HG02678 (cell line): ENCODE measurements around the gene TLR6.
"Not testable (repeated sequence)": the region's sequence is repeated elsewhere in the genome, so short reads cannot be mapped to it uniquely, and the experiment has no call there.

ENCODE experiments used
- ATAC-seq: cut with Tn5 transposase; IDR thresholded peaks from one replicate; pipeline ENCODE4 v1.9.1; 2021; ENCODE audit warnings: mild to moderate bottlenecking, moderate library complexity; ENCODE audit not compliant: unreplicated experiment

TLR6 gene

GRCh38 chr4:38791010-38791409, 65.6 kb downstream of the TLR6 start:
- no peak for ATAC-seq

DNA sequence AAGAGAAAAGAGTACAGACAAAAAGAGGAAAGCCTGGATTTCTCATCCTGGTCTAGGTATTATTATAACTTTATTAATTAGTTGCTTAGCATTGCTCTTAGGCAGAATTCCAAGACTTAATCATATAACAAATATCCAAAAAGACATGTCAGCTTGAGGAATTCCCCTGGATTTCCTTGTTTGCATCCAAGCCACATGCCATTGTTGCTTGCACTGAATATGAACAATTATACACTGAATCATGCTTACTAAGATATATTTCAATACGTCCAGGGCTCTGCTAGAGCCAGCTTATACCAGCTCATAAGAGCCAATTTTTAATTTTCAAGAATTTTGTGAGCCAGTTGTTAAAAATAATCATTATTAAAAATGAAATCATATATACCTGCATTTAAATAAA, 68.3 kb downstream of the TLR6 start:
- no peak for ATAC-seq

DNA sequence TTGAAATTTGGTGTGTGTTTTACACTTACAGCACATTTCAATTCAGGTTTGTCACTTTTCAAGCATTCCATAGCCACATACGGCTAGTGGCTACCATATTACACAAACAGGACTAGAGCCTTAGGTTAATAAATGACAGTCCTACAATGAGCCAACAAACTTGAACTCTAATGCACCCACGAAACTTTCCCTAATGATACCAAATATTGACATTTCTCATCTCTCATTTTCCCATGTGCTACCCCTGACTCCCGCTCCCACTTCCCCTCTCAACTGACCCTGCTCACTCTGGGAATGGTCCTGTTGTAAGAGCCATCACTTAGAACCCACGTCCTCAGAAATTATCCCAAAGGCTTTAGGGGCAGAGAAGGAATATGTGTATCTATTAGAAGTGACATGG, 68.9 kb downstream of the TLR6 start:
- no peak for ATAC-seq

- ATAC-seq: peak; percentile 58
Measured at GRCh38 chr4:38785901-38786402, 70.7 kb downstream of the TLR6 start.

DNA sequence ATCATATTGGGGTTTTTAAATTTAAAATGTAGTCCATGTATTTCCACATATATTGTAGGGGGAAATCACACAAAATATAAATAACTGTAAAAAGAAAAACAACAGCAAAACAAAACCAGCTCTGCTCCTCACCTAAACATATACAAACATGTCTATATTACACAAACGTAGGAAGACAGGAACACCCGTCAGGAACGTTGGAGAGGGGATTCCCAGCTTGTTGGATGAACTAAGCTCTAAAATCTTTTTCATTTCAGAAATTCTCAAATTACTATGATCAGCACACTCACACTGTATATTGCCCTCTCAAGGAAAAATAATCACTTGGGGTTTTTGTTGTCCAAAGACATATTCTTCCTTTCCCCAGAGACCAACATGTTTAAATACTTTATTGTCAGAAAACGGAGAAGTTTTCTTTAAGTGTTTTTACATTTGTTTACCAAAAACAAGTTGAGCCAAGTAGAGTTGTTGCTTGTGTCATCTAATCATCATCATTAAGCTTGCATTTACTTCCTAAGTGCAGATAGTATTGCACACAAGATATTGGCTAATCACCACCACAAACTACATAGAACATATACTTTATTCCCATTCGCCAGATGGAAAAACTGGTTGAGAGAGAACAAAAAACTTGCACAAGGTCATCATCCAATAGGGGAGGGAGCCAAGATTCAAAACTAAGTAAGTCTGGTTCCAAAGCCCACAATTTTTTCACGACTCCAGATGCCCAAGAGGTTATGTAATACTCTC, 71.4 kb downstream of the TLR6 start:
- ATAC-seq: no peak

DNA sequence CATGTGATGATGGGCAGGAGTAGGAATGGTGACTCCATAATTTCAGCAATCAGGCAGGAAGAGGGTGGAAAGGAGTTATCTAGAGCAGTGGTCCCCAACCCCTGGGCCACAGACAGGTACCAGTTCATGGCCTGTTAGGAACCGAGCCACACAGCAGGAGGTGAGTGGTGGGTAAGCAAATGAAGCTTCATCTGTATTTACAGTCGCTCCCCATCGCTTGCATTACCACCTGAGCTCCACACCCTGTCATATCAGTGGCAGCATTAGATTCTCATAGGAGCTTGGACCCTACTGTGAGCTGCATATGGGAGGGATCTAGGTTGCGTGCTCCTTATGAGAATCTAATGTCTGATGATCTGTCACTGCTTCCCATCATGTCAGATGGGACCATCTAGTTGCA, 72.5 kb downstream of the TLR6 start:
- ATAC-seq: no peak

DNA sequence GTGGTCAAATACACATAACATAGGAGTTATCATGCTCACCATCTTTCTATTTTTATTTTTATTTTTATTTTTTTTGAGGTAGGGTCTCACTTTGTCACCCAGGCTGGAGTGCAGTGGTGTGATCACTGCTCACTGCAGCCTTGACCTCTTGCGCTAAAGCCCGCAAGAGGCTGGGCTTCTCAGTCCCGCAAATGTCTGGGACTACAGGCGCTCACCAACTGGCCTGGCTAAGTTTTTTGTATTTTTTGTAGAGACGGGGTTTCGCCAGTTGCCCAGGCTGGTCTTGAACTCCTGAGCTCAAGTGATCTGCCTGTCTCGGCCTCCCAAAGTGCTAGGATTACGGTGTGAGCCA, 73.5 kb downstream of the TLR6 start:
- no peak for ATAC-seq

- peak; percentile 64 for ATAC-seq
Measured at GRCh38 chr4:38782452-38783108, 74.0 kb downstream of the TLR6 start, which contains the start of gene TLR10. Gene TLR10 (minus strand): TSS chr4:38782990. CDS start chr4:38775590, 7,400 bp downstream.

GRCh38 chr4:38781854-38782261, 74.8 kb downstream of the TLR6 start:
- peak; percentile 33 for ATAC-seq

GRCh38 chr4:38780833-38781484, 75.7 kb downstream of the TLR6 start:
- no peak for ATAC-seq

GRCh38 chr4:38779790-38780189, 76.8 kb downstream of the TLR6 start:
- ATAC-seq: no peak

DNA sequence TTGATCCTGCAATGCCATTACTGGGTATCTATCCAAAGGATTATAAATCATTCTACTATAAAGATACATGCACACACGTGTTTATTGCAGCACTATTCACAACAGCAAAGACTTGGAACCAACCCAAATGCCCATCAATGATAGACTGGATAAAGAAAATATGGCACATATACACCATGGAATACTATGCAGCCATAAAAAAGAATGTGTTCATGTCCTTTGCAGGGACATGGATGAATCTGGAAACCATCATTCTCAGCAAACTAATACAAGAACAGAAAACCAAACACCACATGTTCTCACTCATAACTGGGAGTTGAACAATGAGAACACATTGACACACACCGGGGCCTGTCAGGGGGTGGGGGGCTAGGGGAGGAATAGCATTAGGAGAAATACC, 78.7 kb downstream of the TLR6 start:
- ATAC-seq: not testable (repeated sequence)

GRCh38 chr4:38775326-38775725, 81.3 kb downstream of the TLR6 start:
- ATAC-seq: no peak

DNA sequence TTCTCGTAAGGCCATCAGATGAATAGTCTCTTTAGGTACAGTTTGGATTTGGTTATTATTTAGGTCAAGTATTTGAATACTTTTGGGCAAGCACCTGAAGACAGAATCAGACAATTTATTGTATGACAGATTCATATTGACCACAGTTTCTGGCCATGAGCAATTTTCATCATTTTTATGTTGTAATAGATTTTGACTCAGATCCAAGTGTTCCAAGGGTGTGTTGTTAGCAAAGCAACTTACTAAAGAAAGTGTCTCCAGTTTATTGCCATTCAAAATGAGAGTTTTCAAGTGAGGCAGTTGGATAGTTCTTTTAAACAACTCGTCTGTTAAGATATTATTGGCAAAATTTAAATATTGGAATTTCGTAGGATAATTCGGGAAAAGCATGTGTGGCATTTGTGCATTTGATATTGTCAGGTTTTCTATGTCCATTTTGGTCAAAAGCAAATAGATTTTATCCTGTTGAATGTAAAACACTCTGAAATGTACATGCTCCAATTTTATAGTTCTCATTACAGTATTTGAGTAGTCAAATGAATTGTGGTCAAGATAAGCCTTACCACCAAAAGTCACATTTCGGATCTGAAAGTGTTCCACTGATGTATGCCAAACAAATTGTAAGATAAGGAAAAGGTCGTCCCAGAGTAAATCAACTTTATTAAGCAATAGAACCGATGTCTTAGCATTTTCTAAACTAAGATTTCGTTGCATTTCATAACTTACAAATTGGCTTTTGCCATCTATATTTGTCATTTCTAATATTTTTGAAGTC, 82.2 kb downstream of the TLR6 start:
- no peak for ATAC-seq
